OCI-LY7 (cell line): Measurements from ENCODE around the gene MOGAT2.

Experiments
- CTCF ChIP-seq: fragments of 200-600 bp; sonication (generic); conservative IDR thresholded peaks from 2 replicates; pipeline ENCODE4 v1.5.1; 2014; ENCODE audit warnings: mild to moderate bottlenecking, antibody characterized with exemption, low read length, moderate library complexity, mixed read lengths
- EZH2phosphoT487 ChIP-seq: fragments of 200-600 bp; sonication (generic); IDR thresholded peaks from 2 replicates; pipeline ENCODE4 v1.6.1; 2018; ENCODE audit warnings: low read depth, borderline replicate concordance, mild to moderate bottlenecking, mixed run types, antibody characterized with exemption, low read length, moderate library complexity, mixed read lengths

- TF ChIP-seq CTCF: no peak
- TF ChIP-seq EZH2phosphoT487: no peak
Measured at GRCh38 chr11:75767228-75767572, 49.6 kb downstream of the MOGAT2 start.
